ENCODE data around the gene WWOX. TPM values are rescaled to one million over a fixed set of nuclear protein-coding genes. Genes with fewer than 3 reads are reported as not detected.
"Not testable (repeated sequence)": the region's sequence is repeated elsewhere in the genome, so short reads cannot be mapped to it uniquely, and the experiment has no call there.

The WWOX gene
- total RNA-seq, 1 donor from 2014 or later: 43.2 TPM

DNA sequence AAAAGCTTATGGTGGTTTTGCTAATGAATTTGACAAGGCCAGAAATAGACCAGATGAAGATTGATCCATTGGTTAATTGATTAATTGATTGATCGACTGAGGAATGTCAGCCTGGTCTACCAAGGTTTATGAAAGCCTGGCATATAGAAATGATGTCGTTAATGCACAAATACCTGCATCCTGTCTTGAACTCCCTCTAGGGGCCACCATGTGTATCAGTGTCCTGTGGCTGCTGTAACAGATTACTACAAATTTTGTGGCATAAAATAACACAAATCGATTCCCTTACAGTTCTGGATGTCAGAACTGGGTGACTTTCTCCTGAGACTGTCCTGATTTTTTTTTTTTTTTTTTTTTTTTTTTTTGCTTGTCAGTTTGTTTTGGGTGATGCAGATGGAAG, 947.9 kb downstream of the WWOX start:
- peaks cover 2% of the 10 kb centered on the region for H3K4me1 Mint-ChIP-seq (ENCODE audit: low read depth)
- no peak overlapping the region for H3K27ac Mint-ChIP-seq
- no peak overlapping the region for H3K4me3 Mint-ChIP-seq (ENCODE audit: low read depth)
- H3K9me3 Mint-ChIP-seq (ENCODE audit: low read depth): no peaks in the 10 kb centered on the region
- TF ChIP-seq, protein P1, sequence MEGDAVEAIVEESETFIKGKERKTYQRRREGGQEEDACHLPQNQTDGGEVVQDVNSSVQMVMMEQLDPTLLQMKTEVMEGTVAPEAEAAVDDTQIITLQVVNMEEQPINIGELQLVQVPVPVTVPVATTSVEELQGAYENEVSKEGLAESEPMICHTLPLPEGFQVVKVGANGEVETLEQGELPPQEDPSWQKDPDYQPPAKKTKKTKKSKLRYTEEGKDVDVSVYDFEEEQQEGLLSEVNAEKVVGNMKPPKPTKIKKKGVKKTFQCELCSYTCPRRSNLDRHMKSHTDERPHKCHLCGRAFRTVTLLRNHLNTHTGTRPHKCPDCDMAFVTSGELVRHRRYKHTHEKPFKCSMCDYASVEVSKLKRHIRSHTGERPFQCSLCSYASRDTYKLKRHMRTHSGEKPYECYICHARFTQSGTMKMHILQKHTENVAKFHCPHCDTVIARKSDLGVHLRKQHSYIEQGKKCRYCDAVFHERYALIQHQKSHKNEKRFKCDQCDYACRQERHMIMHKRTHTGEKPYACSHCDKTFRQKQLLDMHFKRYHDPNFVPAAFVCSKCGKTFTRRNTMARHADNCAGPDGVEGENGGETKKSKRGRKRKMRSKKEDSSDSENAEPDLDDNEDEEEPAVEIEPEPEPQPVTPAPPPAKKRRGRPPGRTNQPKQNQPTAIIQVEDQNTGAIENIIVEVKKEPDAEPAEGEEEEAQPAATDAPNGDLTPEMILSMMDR (IDR thresholded peaks at IDR 0.05; ENCODE audit: unreplicated experiment): peak; percentile 64
- H3K36me3 Mint-ChIP-seq (ENCODE audit: insufficient read depth): no peaks in the 10 kb centered on the region
- no peak for DNase-seq (ENCODE audit: low spot score, unreplicated experiment)
- H3K27me3 Mint-ChIP-seq: no peaks in the 10 kb centered on the region

DNA sequence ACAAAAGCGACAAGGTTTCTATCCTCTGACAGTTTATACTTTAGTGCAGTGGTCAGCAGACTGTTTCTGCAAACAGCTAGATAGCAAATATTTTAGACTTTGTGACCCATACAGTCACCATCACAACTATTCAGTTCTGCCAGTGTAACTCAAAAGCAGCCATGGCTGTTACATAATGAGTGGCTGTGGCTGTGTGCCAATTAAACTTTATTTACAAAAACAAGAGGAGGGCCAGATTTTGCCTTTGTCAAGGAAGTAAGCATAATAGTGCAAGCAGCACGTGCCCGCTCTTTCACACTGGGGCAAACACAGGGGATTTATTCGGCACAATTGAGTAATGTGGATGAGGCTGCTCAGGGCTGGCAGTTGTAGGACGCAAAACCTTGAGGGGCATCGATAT, 949.6 kb downstream of the WWOX start:
- H3K4me1 Mint-ChIP-seq (ENCODE audit: low read depth): peaks cover 2% of the 10 kb centered on the region
- DNase-seq (ENCODE audit: low spot score, unreplicated experiment): no peak
- H3K27ac Mint-ChIP-seq: no peak overlapping the region

DNA sequence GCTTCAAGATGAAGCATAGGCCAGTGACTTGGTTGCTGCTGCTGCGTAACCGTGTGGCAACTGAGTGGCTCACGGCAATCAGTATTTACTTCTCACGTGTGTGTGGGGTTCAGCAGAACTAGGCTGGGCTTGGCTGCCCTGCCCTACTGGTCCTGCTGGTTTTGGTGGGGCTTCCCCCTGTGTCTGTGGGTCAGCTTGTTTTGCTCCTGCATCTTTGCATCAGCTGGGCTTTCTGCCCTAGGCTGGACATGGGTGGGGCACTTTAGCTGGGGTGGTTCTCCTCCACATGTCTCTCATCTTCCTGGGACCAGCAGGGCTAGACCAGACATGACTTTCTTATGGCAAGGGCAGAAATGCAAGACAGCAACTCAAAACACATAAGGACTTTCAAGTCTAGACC, 950.6 kb downstream of the WWOX start:
- H3K9me3 Mint-ChIP-seq (ENCODE audit: low read depth): no peaks in the 10 kb centered on the region
- no peak for DNase-seq (ENCODE audit: low spot score, unreplicated experiment)
- no peak overlapping the region for H3K4me3 Mint-ChIP-seq (ENCODE audit: low read depth)
- TF ChIP-seq, protein P1 (IDR thresholded peaks at IDR 0.05; ENCODE audit: unreplicated experiment): no peak
- peaks cover 2% of the 10 kb centered on the region for H3K4me1 Mint-ChIP-seq (ENCODE audit: low read depth)
- H3K27me3 Mint-ChIP-seq: no peaks in the 10 kb centered on the region
- no peaks in the 10 kb centered on the region for H3K36me3 Mint-ChIP-seq (ENCODE audit: insufficient read depth)
- H3K27ac Mint-ChIP-seq: no peak overlapping the region

More for the DNA sequence above, 949.6 kb downstream of the WWOX start:
- H3K4me3 Mint-ChIP-seq (ENCODE audit: low read depth): no peak overlapping the region
- H3K27me3 Mint-ChIP-seq: no peaks in the 10 kb centered on the region
- H3K9me3 Mint-ChIP-seq (ENCODE audit: low read depth): no peaks in the 10 kb centered on the region
- H3K36me3 Mint-ChIP-seq (ENCODE audit: insufficient read depth): no peaks in the 10 kb centered on the region
- TF ChIP-seq, protein P1 (IDR thresholded peaks at IDR 0.05; ENCODE audit: unreplicated experiment): no peak

DNA sequence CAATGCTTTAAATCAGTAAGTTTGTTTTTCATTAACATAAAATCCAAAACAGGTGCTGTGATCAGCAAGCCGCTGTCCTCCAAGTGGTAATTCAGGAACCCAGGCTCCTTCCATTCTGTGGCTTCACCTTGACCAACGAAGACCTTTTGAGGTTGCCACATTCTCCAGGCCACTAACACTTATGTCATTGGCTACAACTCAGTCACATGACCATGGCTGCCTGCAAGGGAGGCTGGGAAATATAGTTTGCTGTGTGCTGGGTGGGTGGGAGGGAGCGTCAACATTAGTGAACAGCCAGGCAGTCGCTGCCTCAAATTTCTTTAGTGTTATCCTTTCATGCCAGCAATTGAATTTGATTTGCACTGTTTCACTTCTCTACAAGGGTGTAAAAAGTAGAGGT, 951.9 kb downstream of the WWOX start:
- Mint-ChIP-seq H3K9me3 (ENCODE audit: low read depth) (peaks cover 3% of the 10 kb centered on the region), H3K27ac (no peak overlapping the region), H3K27me3 (no peaks in the 10 kb centered on the region), H3K4me1 (ENCODE audit: low read depth) (peaks cover 2% of the 10 kb centered on the region), H3K36me3 (ENCODE audit: insufficient read depth) (no peaks in the 10 kb centered on the region), H3K4me3 (ENCODE audit: low read depth) (no peak overlapping the region)
- no peak for DNase-seq (ENCODE audit: low spot score, unreplicated experiment)
- TF ChIP-seq, protein P1 (IDR thresholded peaks at IDR 0.05; ENCODE audit: unreplicated experiment): no peak

DNA sequence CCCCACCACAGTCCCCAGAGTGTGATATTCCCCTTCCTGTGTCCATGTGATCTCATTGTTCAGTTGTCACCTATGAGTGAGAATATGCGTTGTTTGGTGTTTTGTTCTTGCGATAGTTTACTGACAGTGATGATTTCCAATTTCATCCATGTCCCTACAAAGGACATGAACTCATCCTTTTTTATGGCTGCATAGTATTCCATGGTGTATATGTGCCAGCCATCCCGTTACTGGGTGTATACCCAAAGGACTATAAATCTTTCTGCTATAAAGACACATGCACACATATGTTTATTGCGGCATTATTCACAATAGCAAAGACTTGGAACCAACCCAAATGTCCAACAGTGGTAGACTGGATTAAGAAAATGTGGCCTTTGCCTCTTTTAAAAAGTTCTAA, 952.7 kb downstream of the WWOX start:
- H3K36me3 Mint-ChIP-seq (ENCODE audit: insufficient read depth); H3K4me1 Mint-ChIP-seq (ENCODE audit: low read depth); DNase-seq (ENCODE audit: low spot score, unreplicated experiment); H3K27ac Mint-ChIP-seq; H3K4me3 Mint-ChIP-seq (ENCODE audit: low read depth); H3K9me3 Mint-ChIP-seq (ENCODE audit: low read depth); H3K27me3 Mint-ChIP-seq: not testable (repeated sequence)

DNA sequence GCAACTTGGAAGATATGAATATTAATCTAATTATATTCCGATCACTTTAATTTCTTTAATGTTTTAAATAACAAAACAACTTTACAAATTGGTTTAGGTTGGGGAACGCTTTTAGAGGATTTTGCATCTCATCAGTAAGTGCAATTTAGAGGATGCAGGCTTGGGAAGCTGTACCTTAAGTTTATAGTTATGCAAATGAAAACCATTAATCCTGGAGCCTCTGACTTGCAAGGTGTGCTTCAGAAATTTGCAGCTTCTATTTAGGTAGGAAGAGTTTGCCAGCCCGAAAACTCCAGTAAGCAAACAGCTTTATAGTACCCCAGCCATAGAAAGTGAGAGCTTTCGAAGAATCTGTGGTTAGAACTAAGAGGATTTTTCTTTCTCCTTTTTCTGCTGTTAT, 954.1 kb downstream of the WWOX start:
- Mint-ChIP-seq H3K36me3 (ENCODE audit: insufficient read depth) (no peaks in the 10 kb centered on the region), H3K4me3 (ENCODE audit: low read depth) (no peak overlapping the region), H3K27me3 (no peaks in the 10 kb centered on the region), H3K4me1 (ENCODE audit: low read depth) (no peaks in the 10 kb centered on the region), H3K9me3 (ENCODE audit: low read depth) (peaks cover 3% of the 10 kb centered on the region), H3K27ac (no peak overlapping the region)
- DNase-seq (ENCODE audit: low spot score, unreplicated experiment): no peak
- TF ChIP-seq, protein P1 (IDR thresholded peaks at IDR 0.05; ENCODE audit: unreplicated experiment): no peak
